ENCODE results near the gene ARID1B. TPM values are rescaled to one million over a fixed set of nuclear protein-coding genes. Genes with fewer than 3 reads are reported as not detected.

Gene ARID1B
- total and polyA plus RNA-seq, 10 of the 15 experiments (the other 5 are each of a cell fraction or from before 2014, with no cell fraction given) = 24.7 to 133 (median 54.6) TPM

GRCh38 chr6:157012355-157012754 lies 235.2 kb downstream of the ARID1B start:
- intact Hi-C loops (cut with micrococcal nuclease; ENCODE audit: unreplicated experiment) = no loop called here
- Histone ChIP-seq H3K4me3 (no peak overlapping the region), H3K79me2 (ENCODE audit: control insufficient read depth, insufficient read depth, low read length) (peaks cover 92% of the 10 kb centered on the region), H3K4me2 (ENCODE audit: control insufficient read depth, insufficient read depth) (no peak overlapping the region), H3K4me1 (ENCODE audit: control insufficient read depth, insufficient read depth, low read length) (peaks cover 14% of the 10 kb centered on the region), H2AFZ (ENCODE audit: control insufficient read depth, low read depth, low read length) (no peak overlapping the region), H4K20me1 (ENCODE audit: control insufficient read depth, insufficient read depth) (no peaks in the 10 kb centered on the region), H3K9me3 (replicated peaks; ENCODE audit: control insufficient read depth, insufficient read depth, low read length) (no peaks in the 10 kb centered on the region), H3K27ac (ENCODE audit: control insufficient read depth, insufficient read depth) (no peak overlapping the region), H3K27me3 (replicated peaks in 1 of 2; ENCODE audit: control insufficient read depth in 2 of 2, insufficient read depth in 2 of 2, low read length in 1 of 2) (no peaks in the 10 kb centered on the region), H3K36me3 (ENCODE audit: control insufficient read depth in 2 of 2, insufficient read depth in 2 of 2, low read length in 1 of 2) (no peaks in the 10 kb centered on the region; a peak in 1 of 4 replicates), H3K9ac (ENCODE audit: control insufficient read depth, insufficient read depth, low read length) (no peak overlapping the region)
- ChIA-PET POLR2A (no interaction called here), RAD21 (ENCODE audit: unreplicated experiment) (no interaction called here), CTCF (no interaction called here), SMC1A (ENCODE audit: uncharacterized antibody, unreplicated experiment) (interaction anchor here (3.5 kb wide), 1 partner anchor 8 kb away, joined by 13 read pairs; no protein-coding TSS in a partner anchor)
- FAIRE-seq (no peak), DNase-seq (ENCODE audit: low read depth, low spot score) (no peak), ATAC-seq (peak; percentile 41; the same call in 1 of the 3 replicates)
- WGBS (ENCODE audit: insufficient coverage, insufficient replicate concordance, low lambda C conversion rate, missing lambda C conversion rate) = 96% methylated on average over 3 of the region's 3 CpGs
- BruUV-seq (replicated peaks) = no TSS peak
- in situ Hi-C loops (cut with MboI) = no loop called here
- TF ChIP-seq IRF3 (IDR thresholded peaks at IDR 0.05) = no peak
- TF ChIP-seq MXI1 (IDR thresholded peaks at IDR 0.05; ENCODE audit: low read depth, low read length) = no peak
- TF ChIP-seq CHD2 (IDR thresholded peaks at IDR 0.05; ENCODE audit: borderline replicate concordance, low read depth, low read length) = no peak
- no peak for TF ChIP-seq CREB1 (IDR thresholded peaks at IDR 0.05; ENCODE audit: low read depth)
- no peak for TF ChIP-seq CEBPZ (IDR thresholded peaks at IDR 0.05; ENCODE audit: low read depth, low read length)
- no peak for TF ChIP-seq PML (IDR thresholded peaks at IDR 0.05; ENCODE audit: low read length)
- TF ChIP-seq HCFC1 (IDR thresholded peaks at IDR 0.05; ENCODE audit: low read length) = no peak
- TF ChIP-seq, protein P1, sequence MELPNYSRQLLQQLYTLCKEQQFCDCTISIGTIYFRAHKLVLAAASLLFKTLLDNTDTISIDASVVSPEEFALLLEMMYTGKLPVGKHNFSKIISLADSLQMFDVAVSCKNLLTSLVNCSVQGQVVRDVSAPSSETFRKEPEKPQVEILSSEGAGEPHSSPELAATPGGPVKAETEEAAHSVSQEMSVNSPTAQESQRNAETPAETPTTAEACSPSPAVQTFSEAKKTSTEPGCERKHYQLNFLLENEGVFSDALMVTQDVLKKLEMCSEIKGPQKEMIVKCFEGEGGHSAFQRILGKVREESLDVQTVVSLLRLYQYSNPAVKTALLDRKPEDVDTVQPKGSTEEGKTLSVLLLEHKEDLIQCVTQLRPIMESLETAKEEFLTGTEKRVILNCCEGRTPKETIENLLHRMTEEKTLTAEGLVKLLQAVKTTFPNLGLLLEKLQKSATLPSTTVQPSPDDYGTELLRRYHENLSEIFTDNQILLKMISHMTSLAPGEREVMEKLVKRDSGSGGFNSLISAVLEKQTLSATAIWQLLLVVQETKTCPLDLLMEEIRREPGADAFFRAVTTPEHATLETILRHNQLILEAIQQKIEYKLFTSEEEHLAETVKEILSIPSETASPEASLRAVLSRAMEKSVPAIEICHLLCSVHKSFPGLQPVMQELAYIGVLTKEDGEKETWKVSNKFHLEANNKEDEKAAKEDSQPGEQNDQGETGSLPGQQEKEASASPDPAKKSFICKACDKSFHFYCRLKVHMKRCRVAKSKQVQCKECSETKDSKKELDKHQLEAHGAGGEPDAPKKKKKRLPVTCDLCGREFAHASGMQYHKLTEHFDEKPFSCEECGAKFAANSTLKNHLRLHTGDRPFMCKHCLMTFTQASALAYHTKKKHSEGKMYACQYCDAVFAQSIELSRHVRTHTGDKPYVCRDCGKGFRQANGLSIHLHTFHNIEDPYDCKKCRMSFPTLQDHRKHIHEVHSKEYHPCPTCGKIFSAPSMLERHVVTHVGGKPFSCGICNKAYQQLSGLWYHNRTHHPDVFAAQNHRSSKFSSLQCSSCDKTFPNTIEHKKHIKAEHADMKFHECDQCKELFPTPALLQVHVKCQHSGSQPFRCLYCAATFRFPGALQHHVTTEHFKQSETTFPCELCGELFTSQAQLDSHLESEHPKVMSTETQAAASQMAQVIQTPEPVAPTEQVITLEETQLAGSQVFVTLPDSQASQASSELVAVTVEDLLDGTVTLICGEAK (IDR thresholded peaks at IDR 0.05; ENCODE audit: borderline replicate concordance) = no peak
- no peak for TF ChIP-seq ZNF622 (IDR thresholded peaks at IDR 0.05)
- no peak for TF ChIP-seq NR2C2 (IDR thresholded peaks at IDR 0.05; ENCODE audit: borderline replicate concordance, control insufficient read depth, insufficient read length, low read depth)
- no peak for TF ChIP-seq IKZF2 (IDR thresholded peaks at IDR 0.05)
- TF ChIP-seq NBN (IDR thresholded peaks at IDR 0.05) = no peak
- TF ChIP-seq, protein P2, sequence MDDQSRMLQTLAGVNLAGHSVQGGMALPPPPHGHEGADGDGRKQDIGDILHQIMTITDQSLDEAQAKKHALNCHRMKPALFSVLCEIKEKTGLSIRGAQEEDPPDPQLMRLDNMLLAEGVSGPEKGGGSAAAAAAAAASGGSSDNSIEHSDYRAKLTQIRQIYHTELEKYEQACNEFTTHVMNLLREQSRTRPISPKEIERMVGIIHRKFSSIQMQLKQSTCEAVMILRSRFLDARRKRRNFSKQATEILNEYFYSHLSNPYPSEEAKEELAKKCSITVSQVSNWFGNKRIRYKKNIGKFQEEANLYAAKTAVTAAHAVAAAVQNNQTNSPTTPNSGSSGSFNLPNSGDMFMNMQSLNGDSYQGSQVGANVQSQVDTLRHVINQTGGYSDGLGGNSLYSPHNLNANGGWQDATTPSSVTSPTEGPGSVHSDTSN (IDR thresholded peaks at IDR 0.05; ENCODE audit: insufficient replicate concordance, low read depth, low read length) = no peak
- TF ChIP-seq POLR2AphosphoS5 (IDR thresholded peaks at IDR 0.05; ENCODE audit: low read length) = no peak

Data from GM12878 (cell line).